ENCODE results near the gene VAMP4.

- TF ChIP-seq CTCF (IDR thresholded peaks at IDR 0.05) (no peak), POLR2AphosphoS5 (IDR thresholded peaks at IDR 0.05; ENCODE audit: low read depth, low read length) (no peak), SIN3A (IDR thresholded peaks at IDR 0.05; ENCODE audit: borderline replicate concordance, insufficient read depth, low read depth, low read length) (no peak), REST (IDR thresholded peaks at IDR 0.05; ENCODE audit: insufficient read depth in 1 of 2, low read depth in 2 of 2, low read length in 1 of 2) (no peak)
Measured at GRCh38 chr1:171712341-171712740, 29.5 kb downstream of the VAMP4 start.
